GM12873 (cell line): ENCODE results near the gene MLLT1.

Experiments used
- CTCF ChIP-seq: IDR thresholded peaks from 2 replicates; pipeline ENCODE4 v1.5.1; 2012; ENCODE audit warnings: low read depth, mild to moderate bottlenecking, moderate library complexity, low read length, control low read depth; ENCODE audit not compliant: insufficient read depth; ENCODE audit errors: missing control alignments

The MLLT1 gene

GRCh38 chr19:6279620-6279930 lies 200 bp downstream of the MLLT1 start:
- TF ChIP-seq CTCF = no peak

GRCh38 chr19:6278740-6279619 lies 795 bp downstream of the MLLT1 start:
- TF ChIP-seq CTCF = no peak

- TF ChIP-seq CTCF = no peak
These were observed 1.7 kb downstream of the MLLT1 start for GRCh38 chr19:6278051-6278450.

- no peak for TF ChIP-seq CTCF
These were observed 3.3 kb downstream of the MLLT1 start for GRCh38 chr19:6276447-6276846.

GRCh38 chr19:6275170-6275744 lies 4.5 kb downstream of the MLLT1 start:
- TF ChIP-seq CTCF = no peak

GRCh38 chr19:6274756-6275155 lies 5.0 kb downstream of the MLLT1 start:
- no peak for TF ChIP-seq CTCF

- no peak for TF ChIP-seq CTCF
These were observed 5.8 kb downstream of the MLLT1 start for GRCh38 chr19:6273701-6274601.
